MG63 (cell line): Measurements from ENCODE around the gene SELL. TPM values are rescaled to one million over a fixed set of nuclear protein-coding genes. Genes with fewer than 3 reads are reported as not detected.
"Not testable (repeated sequence)": the region's sequence is repeated elsewhere in the genome, so short reads cannot be mapped to it uniquely, and the experiment has no call there.

ENCODE experiments used
- DNase-seq: peaks from one replicate; pipeline ENCODE4 v3.0.0-alpha.2; 2020
- H3K27me3 ChIP-seq: fragments of 250-450 bp; sonication (Bioruptor Pico); 2 replicates; pipeline ENCODE4 v1.5.1; 2020; ENCODE audit warnings: mild to moderate bottlenecking, moderate library complexity
- H3K36me3 ChIP-seq: fragments of 250-450 bp; sonication (Bioruptor Pico); 2 replicates; pipeline ENCODE4 v1.5.1; 2020; ENCODE audit warnings: mild to moderate bottlenecking, moderate library complexity
- H3K4me3 ChIP-seq: fragments of 250-450 bp; sonication (Bioruptor Pico); 2 replicates; pipeline ENCODE4 v1.5.1; 2020; ENCODE audit warnings: mild to moderate bottlenecking, moderate library complexity
- H3K9me3 ChIP-seq: fragments of 250-450 bp; sonication (Bioruptor Pico); 2 replicates; pipeline ENCODE4 v1.5.1; 2020; ENCODE audit warnings: mild to moderate bottlenecking, moderate library complexity
- total RNA-seq: library from RNA; depleted of rRNA; stranded (reverse); fragments of >200 nt; shearing (Covaris generic); gene quantifications from 2 replicates; pipeline ENCODE4 v1.2.3, GENCODE V29; 2014; ENCODE audit warnings: low replicate concordance

SELL gene
- total RNA-seq, 1 experiment from 2014 or later = 1.5 TPM

GRCh38 chr1:169722779-169723178 lies 11.4 kb upstream of the SELL start:
- no peaks in the 10 kb centered on the region for H3K36me3 ChIP-seq
- H3K4me3 ChIP-seq = no peak overlapping the region
- peaks cover 8% of the 10 kb centered on the region for H3K9me3 ChIP-seq
- no peaks in the 10 kb centered on the region for H3K27me3 ChIP-seq
- DNase-seq = no peak

GRCh38 chr1:169715100-169715499 lies 3.7 kb upstream of the SELL start:
- not testable (repeated sequence) for DNase-seq, H3K4me3 ChIP-seq, H3K27me3 ChIP-seq, H3K36me3 ChIP-seq
- H3K9me3 ChIP-seq = peaks cover 14% of the 10 kb centered on the region; the same call in 1 of the 2 replicates

- H3K27me3 ChIP-seq = peaks cover 18% of the 10 kb centered on the region
- H3K9me3 ChIP-seq = 0 out of 2 replicates have a peak, but pooled peaks cover 10% of the 10 kb centered on the region
- not testable (repeated sequence) for H3K4me3 ChIP-seq, DNase-seq, H3K36me3 ChIP-seq
These were observed 1.7 kb upstream of the SELL start for GRCh38 chr1:169713090-169713489.

- H3K4me3 ChIP-seq = no peak overlapping the region
- H3K36me3 ChIP-seq = no peaks in the 10 kb centered on the region
- H3K27me3 ChIP-seq = peaks cover 24% of the 10 kb centered on the region
- DNase-seq = no peak
- 0 out of 2 replicates have a peak, but pooled peaks cover 7% of the 10 kb centered on the region for H3K9me3 ChIP-seq
These were observed 850 bp upstream of the SELL start for GRCh38 chr1:169712309-169712631.

GRCh38 chr1:169708647-169709046 lies 2.8 kb downstream of the SELL start:
- Histone ChIP-seq H3K4me3 (no peak overlapping the region), H3K9me3 (0 out of 2 replicates have a peak, but pooled peaks cover 3% of the 10 kb centered on the region), H3K36me3 (no peaks in the 10 kb centered on the region), H3K27me3 (peaks cover 43% of the 10 kb centered on the region)
- no peak for DNase-seq

- H3K9me3 ChIP-seq = no peaks in the 10 kb centered on the region
- H3K4me3 ChIP-seq = no peak overlapping the region
- H3K27me3 ChIP-seq = peaks cover 43% of the 10 kb centered on the region
- H3K36me3 ChIP-seq = no peaks in the 10 kb centered on the region
- no peak for DNase-seq
These were observed 3.4 kb downstream of the SELL start for GRCh38 chr1:169707912-169708604.

GRCh38 chr1:169704797-169705196 lies 6.6 kb downstream of the SELL start:
- Histone ChIP-seq H3K4me3 (no peak overlapping the region), H3K36me3 (no peaks in the 10 kb centered on the region), H3K9me3 (no peaks in the 10 kb centered on the region), H3K27me3 (peaks cover 35% of the 10 kb centered on the region)
- no peak for DNase-seq

GRCh38 chr1:169701261-169702005 lies 10.0 kb downstream of the SELL start:
- H3K9me3 ChIP-seq = no peaks in the 10 kb centered on the region
- DNase-seq = no peak
- H3K4me3 ChIP-seq = no peak overlapping the region
- H3K36me3 ChIP-seq = no peaks in the 10 kb centered on the region
- H3K27me3 ChIP-seq = peaks cover 13% of the 10 kb centered on the region

- H3K27me3 ChIP-seq = peaks cover 8% of the 10 kb centered on the region
- DNase-seq = no peak
- no peaks in the 10 kb centered on the region for H3K36me3 ChIP-seq
- H3K9me3 ChIP-seq = no peaks in the 10 kb centered on the region
- H3K4me3 ChIP-seq = no peak overlapping the region
These were observed 11.7 kb downstream of the SELL start for GRCh38 chr1:169699707-169700106.

- DNase-seq = no peak
- Histone ChIP-seq H3K9me3 (no peaks in the 10 kb centered on the region), H3K36me3 (no peaks in the 10 kb centered on the region), H3K27me3 (peaks cover 3% of the 10 kb centered on the region), H3K4me3 (no peak overlapping the region)
These were observed 12.4 kb downstream of the SELL start for GRCh38 chr1:169698976-169699375.

GRCh38 chr1:169697755-169698154 lies 13.7 kb downstream of the SELL start:
- H3K9me3 ChIP-seq = no peaks in the 10 kb centered on the region
- no peaks in the 10 kb centered on the region for H3K36me3 ChIP-seq
- no peak for DNase-seq
- H3K27me3 ChIP-seq = peaks cover 3% of the 10 kb centered on the region
- H3K4me3 ChIP-seq = no peak overlapping the region

GRCh38 chr1:169696273-169697100 lies 14.9 kb downstream of the SELL start:
- no peak overlapping the region for H3K4me3 ChIP-seq
- H3K27me3 ChIP-seq = peaks cover 3% of the 10 kb centered on the region
- no peak for DNase-seq
- no peaks in the 10 kb centered on the region for H3K36me3 ChIP-seq
- H3K9me3 ChIP-seq = no peaks in the 10 kb centered on the region

- Histone ChIP-seq H3K27me3 (peaks cover 3% of the 10 kb centered on the region), H3K36me3 (no peaks in the 10 kb centered on the region), H3K4me3 (no peak overlapping the region), H3K9me3 (no peaks in the 10 kb centered on the region)
- DNase-seq = no peak
These were observed 16.9 kb downstream of the SELL start for GRCh38 chr1:169694304-169695075.

GRCh38 chr1:169692756-169693460 lies 18.5 kb downstream of the SELL start:
- H3K4me3 ChIP-seq = no peak overlapping the region
- no peaks in the 10 kb centered on the region for H3K9me3 ChIP-seq
- H3K27me3 ChIP-seq = peaks cover 3% of the 10 kb centered on the region
- no peaks in the 10 kb centered on the region for H3K36me3 ChIP-seq
- DNase-seq = no peak

- Histone ChIP-seq H3K36me3 (no peaks in the 10 kb centered on the region), H3K27me3 (peaks cover 3% of the 10 kb centered on the region; the same call in 1 of the 2 replicates), H3K9me3 (no peaks in the 10 kb centered on the region), H3K4me3 (no peak overlapping the region)
- no peak for DNase-seq
These were observed 20.9 kb downstream of the SELL start for GRCh38 chr1:169690489-169690888.

GRCh38 chr1:169689395-169689794 lies 22.0 kb downstream of the SELL start:
- no peaks in the 10 kb centered on the region for H3K36me3 ChIP-seq
- no peak overlapping the region for H3K4me3 ChIP-seq
- H3K27me3 ChIP-seq = no peaks in the 10 kb centered on the region
- H3K9me3 ChIP-seq = no peaks in the 10 kb centered on the region
- no peak for DNase-seq
